TTC549 (cell line): Measurements from ENCODE around the gene ADAMTS13.

Experiments used
- FAIRE-seq: peaks from 2 replicates; lab custom pipeline; 2012; peaks lifted over from hg19 to GRCh38; lab: Jason Lieb, UNC

Gene ADAMTS13

GRCh38 chr9:133490865-133491655 is 68.9 kb downstream of the ADAMTS13 start:
- FAIRE-seq = no peak

DNA sequence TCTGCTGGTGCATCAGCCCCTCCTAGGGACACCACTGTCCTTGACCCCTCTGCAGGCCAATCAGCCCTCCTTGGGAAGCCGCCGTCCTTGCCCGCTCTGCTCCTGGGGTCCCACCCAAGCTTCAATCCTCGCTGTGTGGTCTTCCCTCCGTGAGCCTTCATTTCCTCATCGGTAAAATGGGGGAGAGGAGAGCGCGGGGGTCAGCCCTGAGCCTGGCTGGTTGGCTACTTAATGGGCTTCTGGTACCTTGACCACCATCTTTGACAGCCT is 69.4 kb downstream of the ADAMTS13 start:
- FAIRE-seq = no peak

DNA sequence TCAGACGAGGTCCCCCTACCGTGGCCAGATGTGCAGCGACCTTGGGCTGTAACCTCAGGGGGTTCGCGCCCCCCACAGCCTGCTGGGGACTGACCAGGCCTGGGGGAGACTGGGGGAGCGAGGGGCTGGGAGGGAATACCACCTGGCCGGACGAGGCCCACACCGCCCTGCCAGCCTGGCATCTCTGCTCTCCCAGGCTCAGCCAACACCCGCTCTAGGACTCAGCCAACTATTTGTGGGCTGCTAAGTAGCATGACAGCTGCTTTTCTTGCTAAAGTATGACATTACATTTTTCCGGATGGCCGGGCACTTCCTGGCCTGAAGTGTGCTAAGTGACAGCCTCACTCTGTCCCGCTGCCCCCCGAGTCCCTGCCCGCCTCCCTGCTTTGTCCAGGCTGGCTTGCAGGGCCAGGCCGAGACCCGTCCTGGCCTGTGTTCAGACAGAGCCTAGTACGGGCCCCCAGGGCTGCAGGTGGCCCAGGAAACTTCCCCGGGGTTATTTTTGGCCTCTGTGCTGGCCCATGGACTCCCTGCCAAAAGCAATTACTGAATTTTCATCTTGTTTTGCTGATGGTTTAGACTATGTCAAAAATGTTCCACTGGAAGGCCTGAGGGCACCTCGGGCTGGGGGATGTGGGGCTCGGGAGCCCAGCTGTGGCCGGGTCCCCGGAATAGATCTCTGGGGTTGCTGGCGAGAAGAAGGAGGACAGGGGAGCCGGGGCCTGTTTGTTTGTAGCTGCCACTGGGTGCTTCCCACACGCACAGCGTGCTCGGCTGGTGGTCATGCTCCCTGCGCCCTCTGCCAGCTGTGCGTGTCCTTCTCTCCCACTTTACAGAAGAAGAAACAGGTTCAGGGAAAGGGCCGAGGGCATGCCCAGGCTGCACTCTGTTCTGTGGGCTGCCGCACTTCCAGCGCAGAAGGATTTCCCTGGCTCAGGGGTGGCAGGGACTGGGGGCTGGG is 70.2 kb downstream of the ADAMTS13 start:
- FAIRE-seq = no peak

DNA sequence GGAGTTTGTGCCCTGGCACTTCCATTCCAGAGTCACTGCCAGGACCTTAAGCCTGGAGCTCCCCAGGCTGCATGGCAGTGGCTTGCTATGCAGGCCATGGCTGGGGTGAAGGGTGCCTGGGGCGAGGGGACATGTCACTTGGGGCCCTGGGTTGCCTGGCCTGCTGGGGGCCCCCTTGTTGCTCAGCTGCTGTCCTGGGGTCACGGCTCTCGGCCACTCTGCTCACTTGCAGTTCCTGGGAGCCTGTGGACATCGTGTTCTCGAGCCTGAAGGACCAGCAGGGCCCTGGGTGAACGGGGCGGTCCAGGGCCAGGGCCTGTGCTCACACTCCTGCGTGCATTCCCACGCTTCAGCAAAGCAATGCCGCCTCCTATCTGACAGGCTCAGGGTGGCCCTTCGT is 71.3 kb downstream of the ADAMTS13 start:
- no peak for FAIRE-seq

- FAIRE-seq = no peak
These were observed 71.8 kb downstream of the ADAMTS13 start for GRCh38 chr9:133493845-133494540.

GRCh38 chr9:133494636-133495326 is 72.6 kb downstream of the ADAMTS13 start:
- no peak for FAIRE-seq

GRCh38 chr9:133495327-133496293 is 73.4 kb downstream of the ADAMTS13 start:
- no peak for FAIRE-seq

DNA sequence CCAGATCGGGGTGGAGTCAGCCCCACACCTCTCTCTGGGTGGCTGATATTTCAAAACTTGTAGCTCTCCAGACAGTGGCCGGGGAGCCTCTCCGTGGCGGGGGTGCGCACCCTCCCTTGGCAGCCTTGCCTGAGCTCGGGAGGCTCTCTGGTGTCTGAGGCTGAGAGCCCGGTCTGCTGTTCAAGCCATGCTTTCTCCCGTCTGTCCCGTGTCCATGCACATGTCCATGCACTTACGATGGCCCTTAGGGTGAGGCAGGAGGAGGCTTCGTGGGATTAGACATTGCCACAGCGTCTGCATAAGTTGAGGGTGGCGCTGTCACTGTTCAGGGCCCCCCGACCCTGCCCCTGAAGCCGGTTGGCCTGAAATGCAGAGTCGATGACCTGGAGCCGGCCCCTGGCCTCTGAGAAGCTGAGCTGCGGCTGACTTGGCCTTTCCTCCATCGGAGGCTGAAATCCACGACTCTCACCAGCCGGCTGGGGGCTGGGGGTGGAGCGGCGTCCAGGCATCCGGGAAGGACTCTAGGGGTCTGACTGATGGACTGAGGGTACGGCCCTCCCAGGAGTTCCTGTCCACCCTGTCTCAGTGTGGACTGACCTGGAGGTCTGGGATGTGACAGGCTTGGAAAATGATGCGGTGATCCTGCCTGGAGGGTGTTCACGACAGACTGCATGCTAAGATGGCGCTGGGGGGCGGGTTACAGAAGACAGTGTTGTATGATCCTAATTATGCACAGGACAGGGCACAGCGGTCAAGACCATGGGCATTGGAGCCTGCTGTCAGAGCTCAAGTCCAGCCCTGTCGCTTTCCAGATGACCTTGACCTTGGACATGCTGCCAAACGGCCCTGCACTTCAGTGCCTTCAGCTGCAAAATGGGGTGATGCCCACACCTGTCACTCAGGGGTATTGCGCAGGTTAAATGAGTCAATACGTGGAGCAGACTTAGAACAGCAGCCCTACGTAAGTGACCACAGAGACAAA is 75.0 kb downstream of the ADAMTS13 start:
- no peak for FAIRE-seq

GRCh38 chr9:133499132-133499891 is 77.1 kb downstream of the ADAMTS13 start:
- no peak for FAIRE-seq

- FAIRE-seq = no peak
These were observed 77.7 kb downstream of the ADAMTS13 start for GRCh38 chr9:133499892-133500270.

DNA sequence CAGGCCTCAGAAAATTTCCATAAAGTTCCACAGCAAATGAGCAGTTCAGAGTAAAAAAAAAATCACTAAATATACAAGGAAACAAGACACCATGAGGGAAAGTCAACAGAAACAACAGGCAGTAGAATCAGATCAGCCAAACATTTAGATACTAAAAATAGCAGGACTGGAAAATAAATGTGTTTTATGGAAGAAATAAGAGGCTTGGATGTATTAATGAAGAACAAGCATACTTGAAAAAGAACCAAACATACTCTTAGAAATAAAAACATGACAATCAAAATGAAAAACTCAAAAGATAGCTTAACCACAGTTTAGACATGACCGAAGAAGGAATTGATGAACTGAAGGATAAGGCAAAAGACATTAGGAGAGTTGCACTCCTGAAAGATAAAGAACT is 79.9 kb downstream of the ADAMTS13 start:
- FAIRE-seq = no peak

DNA sequence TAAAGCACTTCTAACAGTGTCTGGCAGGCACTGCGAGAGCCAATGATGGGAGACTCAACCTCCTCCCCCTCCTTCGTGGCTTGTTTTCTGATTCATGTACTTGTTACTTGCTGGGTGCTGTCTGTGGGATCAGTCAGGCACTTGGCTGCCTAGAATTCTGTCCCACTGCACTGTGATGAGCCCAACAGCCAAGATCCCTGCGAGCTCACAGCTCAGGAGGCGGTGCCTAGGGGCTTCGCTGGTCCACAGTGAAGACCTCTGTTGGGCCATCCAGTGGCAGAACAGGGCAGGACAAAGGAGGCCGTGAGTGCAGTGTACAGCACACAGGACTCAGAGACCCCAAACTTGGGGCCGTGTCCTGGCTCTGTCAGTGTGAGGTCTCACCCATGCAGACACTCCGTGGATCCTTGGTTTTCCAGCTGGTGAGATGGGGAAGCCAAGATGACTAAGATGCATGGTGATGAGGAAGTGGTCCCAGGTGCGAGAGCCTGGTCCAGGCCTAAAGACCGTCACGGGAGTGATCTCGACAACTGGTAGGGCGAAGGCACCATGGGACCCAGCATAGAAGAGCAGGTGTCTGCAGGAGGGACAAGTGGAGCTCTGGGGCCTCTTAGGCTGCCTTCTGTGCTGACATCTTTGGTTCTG is 83.1 kb downstream of the ADAMTS13 start:
- no peak for FAIRE-seq

GRCh38 chr9:133505901-133506652 is 83.9 kb downstream of the ADAMTS13 start:
- FAIRE-seq = no peak

DNA sequence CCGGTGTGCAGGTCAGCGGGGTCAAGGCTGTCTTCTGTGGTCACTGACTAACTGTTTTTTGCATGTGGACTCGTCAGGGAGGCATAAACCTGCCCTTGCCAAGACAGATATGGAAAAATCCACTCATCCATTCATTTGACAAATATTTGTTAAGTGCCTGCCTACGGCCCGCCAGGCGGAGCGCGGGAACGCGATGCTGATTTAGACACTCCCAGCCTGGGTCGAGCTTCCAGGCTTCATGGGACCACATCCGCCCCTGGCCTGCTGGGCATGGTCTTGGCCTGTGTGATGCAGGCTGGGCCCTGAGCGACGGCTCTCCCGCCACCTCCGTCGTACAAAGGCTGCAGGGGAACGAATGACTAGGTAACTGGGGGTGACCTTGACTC is 84.5 kb downstream of the ADAMTS13 start:
- FAIRE-seq = no peak

DNA sequence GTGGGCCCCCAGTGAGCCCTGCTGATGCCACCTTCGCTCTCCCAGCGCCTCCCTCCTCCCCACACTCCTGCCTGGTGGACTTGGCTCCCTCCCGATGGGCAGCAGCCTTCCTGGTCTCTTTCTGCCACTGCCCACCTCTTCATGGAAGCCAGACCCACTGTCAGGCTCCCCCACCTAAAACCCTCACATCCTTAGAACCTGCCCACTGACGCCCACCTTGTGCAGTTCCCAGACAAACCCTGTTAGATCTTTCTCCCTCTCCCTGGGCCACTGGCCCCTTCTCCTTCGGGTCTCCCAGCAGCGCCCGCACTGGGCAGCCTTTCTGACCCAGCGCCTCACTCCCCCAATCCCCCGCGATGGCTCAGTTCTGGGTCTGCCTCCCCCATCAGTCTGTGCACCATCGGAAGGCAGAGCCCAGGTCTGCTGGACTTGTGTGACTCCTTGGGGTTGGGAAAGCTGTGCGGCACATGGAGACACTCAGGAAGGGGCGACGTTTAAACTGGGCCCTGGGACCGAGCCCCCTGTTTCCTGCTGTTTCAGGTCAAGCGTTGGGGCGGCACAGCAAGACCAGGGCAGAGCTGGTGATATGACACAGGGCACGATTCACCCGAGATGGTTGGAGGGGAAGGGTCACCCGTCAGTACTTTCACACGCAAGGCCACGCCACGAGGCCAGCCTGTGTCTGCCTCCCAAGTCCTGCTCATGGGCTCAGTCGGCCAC is 85.2 kb downstream of the ADAMTS13 start:
- FAIRE-seq = no peak

DNA sequence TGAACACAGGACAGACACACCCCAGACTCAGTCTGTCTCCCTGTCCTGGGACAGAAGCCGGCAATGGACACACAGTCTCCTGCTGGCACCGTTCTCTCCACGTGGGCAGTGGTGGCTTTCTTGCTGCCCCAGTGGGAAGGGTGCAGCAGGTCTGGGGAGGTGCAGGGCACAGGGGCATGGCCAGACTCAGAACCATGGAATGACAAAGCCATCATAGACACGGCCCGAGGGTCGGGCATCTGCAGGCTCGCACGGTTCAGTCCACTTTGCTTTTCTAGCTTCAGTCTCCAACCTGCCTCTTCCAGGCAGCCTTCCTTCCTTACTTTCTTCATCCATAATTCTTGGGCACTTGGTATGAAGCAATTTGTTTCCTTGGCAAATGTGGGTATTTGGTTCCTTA is 85.9 kb downstream of the ADAMTS13 start:
- FAIRE-seq = no peak
